Iris pigment epithelial cell (primary cell): ENCODE results near the gene ATF3.
A peak's percentile ranks its signal among the peaks of the same experiment; 100 is the strongest.

Source experiments
- DNase-seq: peaks from one replicate; pipeline ENCODE4 v3.0.0-alpha.2; 2011; ENCODE audit warnings: low read depth

The ATF3 gene

GRCh38 chr1:212586206-212587015 is 22.1 kb upstream of the ATF3 start:
- DNase-seq, result no peak

- DNase-seq, result peak; percentile 85
Observed at GRCh38 chr1:212587016-212587887, 21.3 kb upstream of the ATF3 start.

- DNase-seq, result no peak
Observed at GRCh38 chr1:212587888-212588510, 20.6 kb upstream of the ATF3 start.

GRCh38 chr1:212589446-212589845 is 19.1 kb upstream of the ATF3 start:
- DNase-seq, result no peak

- no peak for DNase-seq
Observed at GRCh38 chr1:212591922-212592321, 16.6 kb upstream of the ATF3 start.

- no peak for DNase-seq
Observed at GRCh38 chr1:212593821-212594251, 14.7 kb upstream of the ATF3 start.

- DNase-seq, result no peak
Observed at GRCh38 chr1:212594640-212595039, 13.9 kb upstream of the ATF3 start.

- no peak for DNase-seq
Observed at GRCh38 chr1:212595229-212595628, 13.3 kb upstream of the ATF3 start.

GRCh38 chr1:212595787-212596714 is 12.5 kb upstream of the ATF3 start:
- DNase-seq, result peak; percentile 98

GRCh38 chr1:212596798-212597197 is 11.8 kb upstream of the ATF3 start:
- DNase-seq, result no peak

GRCh38 chr1:212597487-212597886 is 11.1 kb upstream of the ATF3 start:
- peak; percentile 71 for DNase-seq

- DNase-seq, result no peak
Observed at GRCh38 chr1:212600071-212600915, 8.3 kb upstream of the ATF3 start.

- DNase-seq, result peak; percentile 21
Observed at GRCh38 chr1:212600980-212601379, 7.6 kb upstream of the ATF3 start.

- no peak for DNase-seq
Observed at GRCh38 chr1:212601524-212601923, 7.0 kb upstream of the ATF3 start.

- DNase-seq, result peak; percentile 24
Observed at GRCh38 chr1:212605441-212606394, 2.8 kb upstream of the ATF3 start.

- DNase-seq, result peak; percentile 18
Observed at GRCh38 chr1:212606395-212607205, 2.0 kb upstream of the ATF3 start.

GRCh38 chr1:212607206-212607912 is 1.2 kb upstream of the ATF3 start:
- peak; percentile 22 for DNase-seq

- DNase-seq, result no peak
Observed at GRCh38 chr1:212607913-212608391, 609 bp upstream of the ATF3 start.
